Ishikawa (cell line): ENCODE measurements around the gene TCN2.

ENCODE experiments used
- CEBPB ChIP-seq: IDR thresholded peaks from 2 replicates; pipeline ENCODE4 v1.6.1; 2012
- CREB1 ChIP-seq: IDR thresholded peaks from 2 replicates; pipeline ENCODE4 v1.6.1; 2012; ENCODE audit warnings: low read depth
- EGR1 ChIP-seq: IDR thresholded peaks from 2 replicates; pipeline ENCODE4 v1.6.1; 2012
- EP300 ChIP-seq: IDR thresholded peaks from 2 replicates; pipeline ENCODE4 v1.6.1; 2012; ENCODE audit warnings: borderline replicate concordance
- FOXM1 ChIP-seq: IDR thresholded peaks from 2 replicates; pipeline ENCODE4 v1.6.1; 2012; ENCODE audit warnings: low read depth, borderline replicate concordance
- NFIC ChIP-seq: IDR thresholded peaks from 2 replicates; pipeline ENCODE4 v1.6.1; 2012
- RAD21 ChIP-seq: IDR thresholded peaks from 2 replicates; pipeline ENCODE4 v1.6.1; 2012; ENCODE audit warnings: low read depth
- TAF1 ChIP-seq: IDR thresholded peaks from 2 replicates; pipeline ENCODE4 v1.6.1; 2012; ENCODE audit warnings: low read depth, mild to moderate bottlenecking
- TCF12 ChIP-seq: IDR thresholded peaks from 2 replicates; pipeline ENCODE4 v1.6.1; 2012; ENCODE audit warnings: low read depth
- TEAD4 ChIP-seq: IDR thresholded peaks from 2 replicates; pipeline ENCODE4 v1.6.1; 2012
- YY1 ChIP-seq: IDR thresholded peaks from 2 replicates; pipeline ENCODE4 v1.6.1; 2012; ENCODE audit warnings: low read depth
- ZBTB7A ChIP-seq: IDR thresholded peaks from 2 replicates; pipeline ENCODE4 v1.6.1; 2012; ENCODE audit warnings: low read depth
- TF ChIP-seq, protein P1 (sequence below): IDR thresholded peaks from 2 replicates; pipeline ENCODE4 v1.6.1; 2012
- TF ChIP-seq, protein P2 (sequence below): IDR thresholded peaks from 2 replicates; pipeline ENCODE4 v1.6.1; 2012; ENCODE audit warnings: low read depth, mild to moderate bottlenecking
- TF ChIP-seq, protein P3 (sequence below): IDR thresholded peaks from 2 replicates; pipeline ENCODE4 v1.6.1; 2012

The TCN2 gene

DNA sequence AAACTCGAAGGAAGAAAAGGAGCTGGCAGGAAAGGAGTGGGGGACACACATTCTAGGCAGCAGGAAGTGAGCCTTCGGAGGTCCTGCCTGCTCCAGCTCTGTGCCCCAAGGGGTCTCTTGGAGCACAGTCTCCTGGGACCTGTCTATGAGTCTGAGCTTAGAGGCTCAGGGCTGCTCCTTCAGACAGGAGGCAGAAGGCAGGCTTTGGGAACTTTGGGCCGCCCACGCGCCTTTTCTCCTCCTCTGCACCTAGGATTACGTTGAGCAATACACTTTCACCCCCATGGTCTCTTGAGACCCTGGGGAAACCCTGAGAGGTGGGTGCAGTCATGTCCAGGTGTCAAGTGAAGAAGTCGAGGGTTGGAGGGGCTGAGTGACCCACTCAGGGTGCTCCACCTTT lies 965 bp downstream of the TCN2 start:
- no peak for TF ChIP-seq CEBPB
- TF ChIP-seq, protein P1, sequence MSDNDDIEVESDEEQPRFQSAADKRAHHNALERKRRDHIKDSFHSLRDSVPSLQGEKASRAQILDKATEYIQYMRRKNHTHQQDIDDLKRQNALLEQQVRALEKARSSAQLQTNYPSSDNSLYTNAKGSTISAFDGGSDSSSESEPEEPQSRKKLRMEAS, result no peak
- TF ChIP-seq CREB1, result no peak

DNA sequence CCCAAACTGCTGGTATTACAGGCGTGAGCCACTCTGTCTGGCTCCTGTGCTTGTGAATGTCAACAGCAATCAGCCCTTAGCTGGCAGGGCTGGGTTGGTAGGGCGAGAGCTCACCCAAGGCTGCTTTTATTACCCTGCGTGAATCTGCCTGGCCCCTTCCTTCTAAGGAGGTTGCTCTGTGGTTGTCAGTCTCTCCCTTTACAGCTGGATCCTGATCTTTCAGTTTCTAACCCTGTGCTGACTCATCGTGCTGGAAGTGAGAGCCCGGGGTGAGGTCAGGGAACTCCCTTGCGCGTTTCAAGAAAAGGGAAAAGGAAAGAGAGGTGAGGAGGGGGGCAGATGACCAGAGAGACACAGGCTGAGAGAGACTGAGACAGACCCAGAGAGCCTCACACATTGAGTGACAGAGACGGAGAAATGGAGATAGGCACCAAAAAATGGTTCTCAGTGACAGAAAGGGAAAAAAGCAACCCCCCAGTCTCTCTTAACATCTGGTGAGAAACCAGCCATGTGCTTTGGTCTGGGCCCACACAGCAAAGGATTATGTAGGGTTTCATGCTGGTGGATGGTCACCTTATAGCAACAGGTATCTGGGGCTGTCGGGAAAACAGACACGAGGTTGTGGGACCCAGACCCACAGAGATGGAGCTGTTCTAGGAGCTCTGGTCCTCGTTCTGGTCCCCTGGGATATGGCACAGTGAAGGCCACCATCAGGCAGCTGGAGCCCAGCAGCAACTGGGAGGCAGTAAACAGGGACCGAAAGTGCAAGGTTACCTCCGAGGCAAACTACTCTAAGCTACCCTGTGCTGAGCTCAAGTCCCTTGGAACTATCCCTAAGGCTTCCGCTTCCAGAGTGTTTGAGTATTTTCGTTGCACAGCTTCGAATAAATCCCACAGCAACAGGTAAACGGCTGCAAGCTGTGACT lies 2.5 kb downstream of the TCN2 start:
- no peak for TF ChIP-seq TEAD4
- TF ChIP-seq TAF1, result no peak
- TF ChIP-seq TCF12, result no peak
- TF ChIP-seq ZBTB7A, result no peak
- TF ChIP-seq RAD21, result no peak
- TF ChIP-seq, protein P2, sequence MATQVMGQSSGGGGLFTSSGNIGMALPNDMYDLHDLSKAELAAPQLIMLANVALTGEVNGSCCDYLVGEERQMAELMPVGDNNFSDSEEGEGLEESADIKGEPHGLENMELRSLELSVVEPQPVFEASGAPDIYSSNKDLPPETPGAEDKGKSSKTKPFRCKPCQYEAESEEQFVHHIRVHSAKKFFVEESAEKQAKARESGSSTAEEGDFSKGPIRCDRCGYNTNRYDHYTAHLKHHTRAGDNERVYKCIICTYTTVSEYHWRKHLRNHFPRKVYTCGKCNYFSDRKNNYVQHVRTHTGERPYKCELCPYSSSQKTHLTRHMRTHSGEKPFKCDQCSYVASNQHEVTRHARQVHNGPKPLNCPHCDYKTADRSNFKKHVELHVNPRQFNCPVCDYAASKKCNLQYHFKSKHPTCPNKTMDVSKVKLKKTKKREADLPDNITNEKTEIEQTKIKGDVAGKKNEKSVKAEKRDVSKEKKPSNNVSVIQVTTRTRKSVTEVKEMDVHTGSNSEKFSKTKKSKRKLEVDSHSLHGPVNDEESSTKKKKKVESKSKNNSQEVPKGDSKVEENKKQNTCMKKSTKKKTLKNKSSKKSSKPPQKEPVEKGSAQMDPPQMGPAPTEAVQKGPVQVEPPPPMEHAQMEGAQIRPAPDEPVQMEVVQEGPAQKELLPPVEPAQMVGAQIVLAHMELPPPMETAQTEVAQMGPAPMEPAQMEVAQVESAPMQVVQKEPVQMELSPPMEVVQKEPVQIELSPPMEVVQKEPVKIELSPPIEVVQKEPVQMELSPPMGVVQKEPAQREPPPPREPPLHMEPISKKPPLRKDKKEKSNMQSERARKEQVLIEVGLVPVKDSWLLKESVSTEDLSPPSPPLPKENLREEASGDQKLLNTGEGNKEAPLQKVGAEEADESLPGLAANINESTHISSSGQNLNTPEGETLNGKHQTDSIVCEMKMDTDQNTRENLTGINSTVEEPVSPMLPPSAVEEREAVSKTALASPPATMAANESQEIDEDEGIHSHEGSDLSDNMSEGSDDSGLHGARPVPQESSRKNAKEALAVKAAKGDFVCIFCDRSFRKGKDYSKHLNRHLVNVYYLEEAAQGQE, result no peak
- no peak for TF ChIP-seq CREB1
- no peak for TF ChIP-seq FOXM1
- TF ChIP-seq EP300, result no peak
- no peak for TF ChIP-seq NFIC
- no peak for TF ChIP-seq EGR1
- TF ChIP-seq, protein P1, result no peak
- no peak for TF ChIP-seq CEBPB
- TF ChIP-seq YY1, result no peak
- TF ChIP-seq, protein P3, sequence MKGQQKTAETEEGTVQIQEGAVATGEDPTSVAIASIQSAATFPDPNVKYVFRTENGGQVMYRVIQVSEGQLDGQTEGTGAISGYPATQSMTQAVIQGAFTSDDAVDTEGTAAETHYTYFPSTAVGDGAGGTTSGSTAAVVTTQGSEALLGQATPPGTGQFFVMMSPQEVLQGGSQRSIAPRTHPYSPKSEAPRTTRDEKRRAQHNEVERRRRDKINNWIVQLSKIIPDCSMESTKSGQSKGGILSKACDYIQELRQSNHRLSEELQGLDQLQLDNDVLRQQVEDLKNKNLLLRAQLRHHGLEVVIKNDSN, result no peak

DNA sequence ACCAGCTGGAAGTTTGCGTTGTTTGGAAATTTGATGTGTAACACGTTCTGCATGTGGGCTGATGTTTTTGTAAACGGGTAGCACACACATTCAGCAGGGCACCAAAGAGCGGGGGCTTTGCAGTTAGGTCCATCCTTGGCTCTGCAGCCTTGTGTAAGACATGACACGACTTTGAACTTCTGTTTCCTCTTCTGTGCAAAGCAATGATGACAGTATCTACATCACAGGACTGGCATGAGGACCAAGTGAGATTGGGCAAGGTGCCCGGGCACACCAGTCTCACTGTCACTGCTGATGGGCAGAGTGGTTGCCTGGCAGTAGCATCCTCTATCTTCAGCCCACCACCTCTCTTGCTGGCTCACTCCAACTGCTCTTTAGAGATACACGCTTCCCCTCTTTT lies 3.3 kb downstream of the TCN2 start:
- TF ChIP-seq EP300, result no peak
- no peak for TF ChIP-seq EGR1
- TF ChIP-seq, protein P3, result no peak
- TF ChIP-seq ZBTB7A, result no peak
- no peak for TF ChIP-seq YY1
- TF ChIP-seq CREB1, result no peak
- no peak for TF ChIP-seq CEBPB
- TF ChIP-seq TCF12, result no peak
- TF ChIP-seq, protein P1, result no peak
- no peak for TF ChIP-seq TEAD4
- TF ChIP-seq RAD21, result no peak
- TF ChIP-seq, protein P2, result no peak
- TF ChIP-seq TAF1, result no peak
- TF ChIP-seq NFIC, result no peak
- no peak for TF ChIP-seq FOXM1

DNA sequence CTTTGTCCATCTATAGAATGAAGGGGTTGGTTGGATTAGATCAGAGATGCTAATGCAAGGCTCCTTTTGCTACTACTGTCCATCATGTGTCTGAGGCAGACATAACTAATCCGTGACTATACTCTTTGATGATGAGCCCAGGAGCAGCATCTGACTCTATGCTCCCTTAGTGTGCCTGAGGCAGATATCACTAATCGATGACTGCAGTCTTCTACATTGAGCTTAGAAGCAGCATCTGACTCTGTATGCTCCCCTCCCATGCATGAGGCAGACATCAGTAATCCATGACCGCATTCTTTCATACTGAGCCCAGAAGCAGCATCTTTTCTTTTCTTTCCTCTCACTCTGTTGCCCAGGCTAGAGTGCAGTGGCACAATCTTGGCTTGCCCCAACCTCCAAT lies 4.2 kb downstream of the TCN2 start:
- TF ChIP-seq NFIC (no peak), FOXM1 (no peak), ZBTB7A (no peak), EGR1 (no peak), CEBPB (no peak), YY1 (no peak), TAF1 (no peak), RAD21 (no peak), EP300 (no peak), CREB1 (no peak), TCF12 (no peak), TEAD4 (no peak)
- TF ChIP-seq, protein P2, result no peak
- TF ChIP-seq, protein P1, result no peak
- TF ChIP-seq, protein P3, result no peak
